Keratinocyte (primary cell): ENCODE measurements around the gene RIN3. TPM values are rescaled to one million over a fixed set of nuclear protein-coding genes. Genes with fewer than 3 reads are reported as not detected.

Experiments
- DNase-seq: peaks from one replicate; pipeline ENCODE4 v3.0.0-alpha.2; 2011; ENCODE audit warnings: low read depth, missing footprints, low spot score
- FAIRE-seq: peaks from 2 replicates; lab custom pipeline; 2011; peaks lifted over from hg19 to GRCh38; lab: Jason Lieb, UNC
- H2AFZ ChIP-seq: 2 replicates; pipeline ENCODE4 v1.6.0; 2012; ENCODE audit warnings: low read length, control low read depth, inconsistent platforms; ENCODE audit not compliant: control insufficient read depth
- H3K27ac ChIP-seq: 2 replicates; pipeline ENCODE4 v1.5.1; 2011; ENCODE audit warnings: low read length; ENCODE audit not compliant: control insufficient read depth, insufficient read depth
- H3K27me3 ChIP-seq: 3 replicates; pipeline ENCODE4 v1.6.0; 2011; ENCODE audit warnings: low read length; ENCODE audit not compliant: control insufficient read depth, insufficient read depth; ENCODE audit errors: extremely low read depth
- H3K36me3 ChIP-seq, 2 experiments: 2 replicates in 1 of 2; 3 replicates in 1 of 2; pipeline ENCODE4 v1.5.1; 2011; ENCODE audit warnings: low read length in 2 of 2, mild to moderate bottlenecking in 1 of 2; ENCODE audit not compliant: control insufficient read depth in 2 of 2, insufficient read depth in 2 of 2; ENCODE audit errors: extremely low read depth in 1 of 2
- H3K4me1 ChIP-seq: 3 replicates; pipeline ENCODE4 v1.5.1; 2011; ENCODE audit warnings: low read length; ENCODE audit not compliant: control insufficient read depth, insufficient read depth; ENCODE audit errors: extremely low read depth
- H3K4me2 ChIP-seq: 3 replicates; pipeline ENCODE4 v1.6.0; 2011; ENCODE audit warnings: low read depth, low read length; ENCODE audit not compliant: control insufficient read depth, insufficient read depth; ENCODE audit errors: extremely low read depth
- H3K4me3 ChIP-seq, 3 experiments: fragments of 200-600 bp in 1 of 3; sonication (generic) in 1 of 3; 2 replicates in 2 of 3; 3 replicates in 1 of 3; pipeline ENCODE4 v1.5.1; 2011 to 2016; ENCODE audit warnings: low read length in 3 of 3, mild to moderate bottlenecking in 3 of 3, control low read depth in 2 of 3, inconsistent platforms in 1 of 3, low read depth in 1 of 3, mixed read lengths in 1 of 3, mixed run types in 1 of 3, moderate library complexity in 1 of 3; ENCODE audit not compliant: control insufficient read depth in 2 of 3, insufficient read depth in 2 of 3; ENCODE audit errors: extremely low read depth in 1 of 3
- H3K79me2 ChIP-seq: 2 replicates; pipeline ENCODE4 v1.6.0; 2012; ENCODE audit warnings: low read length; ENCODE audit not compliant: control insufficient read depth, insufficient read depth
- H3K9ac ChIP-seq: 3 replicates; pipeline ENCODE4 v1.6.0; 2011; ENCODE audit warnings: low read length; ENCODE audit not compliant: control insufficient read depth, insufficient read depth; ENCODE audit errors: extremely low read depth
- H3K9me1 ChIP-seq: 3 replicates; pipeline ENCODE4 v1.6.0; 2011; ENCODE audit warnings: low read length; ENCODE audit not compliant: control insufficient read depth, insufficient read depth; ENCODE audit errors: extremely low read depth
- H3K9me3 ChIP-seq: 2 replicates; pipeline ENCODE4 v1.5.1; 2012; ENCODE audit warnings: low read depth, low read length; ENCODE audit not compliant: control insufficient read depth
- H4K20me1 ChIP-seq: 3 replicates; pipeline ENCODE4 v1.6.0; 2011; ENCODE audit warnings: low read length; ENCODE audit not compliant: control insufficient read depth, insufficient read depth; ENCODE audit errors: extremely low read depth
- CTCF ChIP-seq, 3 experiments: IDR thresholded peaks in 1 of 3; conservative IDR thresholded peaks in 1 of 3; optimal IDR thresholded peaks in 1 of 3; 2 replicates in 2 of 3; 3 replicates in 1 of 3; pipeline versions ENCODE3 to v1.5.1; 2011; ENCODE audit warnings: low read length in 3 of 3, mild to moderate bottlenecking in 3 of 3, moderate library complexity in 2 of 3, control low read depth in 1 of 3, inconsistent platforms in 1 of 3; ENCODE audit not compliant: insufficient read depth in 2 of 3; ENCODE audit errors: extremely low read depth in 1 of 3
- EZH2 ChIP-seq: IDR thresholded peaks from one replicate; pipeline ENCODE4 v1.6.1; 2012; ENCODE audit warnings: inconsistent platforms, mild to moderate bottlenecking, low read length, moderate library complexity
- dilution Hi-C: fragments of 300-500 bp; cut with MboI; formaldehyde crosslinking; loops from one replicate; pipeline ENCODE4 v1.7.0; 2020; ENCODE audit warnings: low sequenced_read_pairs; ENCODE audit not compliant: extremely low pct_ligation_motif_present
- polyA plus RNA-seq, 5 experiments: library from polyadenylated mRNA; depleted of rRNA in 3 of 5; stranded (reverse) in 3 of 5; stranded (forward) in 1 of 5; unstranded in 1 of 5; fragments of >200 nt; gene quantifications; 1 replicate in 1 of 5; 2 replicates in 3 of 5; 3 replicates in 1 of 5; pipeline versions ENCODE4 v1.2.1 to v1.2.3, GENCODE V29; 2011 to 2012; ENCODE audit warnings: missing spikeins in 2 of 5, low read depth in 1 of 5, low replicate concordance in 1 of 5

RIN3 gene
- polyA plus RNA-seq, 1 donor (not counting 4 experiments of a cell fraction or from before 2014, with no cell fraction given), result 1.2 TPM

GRCh38 chr14:92464156-92464555 is 49.4 kb upstream of the RIN3 start:
- Histone ChIP-seq H3K9me3 (peaks cover 7% of the 10 kb centered on the region), H3K9me1 (no peaks in the 10 kb centered on the region), H3K9ac (no peak overlapping the region), H4K20me1 (no peaks in the 10 kb centered on the region), H3K4me1 (peaks cover 8% of the 10 kb centered on the region), H3K36me3 (no peaks in the 10 kb centered on the region), H3K79me2 (no peaks in the 10 kb centered on the region), H2AFZ (no peak overlapping the region), H3K27ac (no peak overlapping the region), H3K27me3 (no peaks in the 10 kb centered on the region), H3K4me2 (no peak overlapping the region), H3K4me3 (no peak overlapping the region)
- dilution Hi-C loops, result no loop called here
- FAIRE-seq (no peak), DNase-seq (no peak)
- no peak for TF ChIP-seq EZH2
- TF ChIP-seq CTCF (optimal IDR thresholded peaks at IDR 0.05 in 1 of 3, IDR thresholded peaks at IDR 0.05 in 1 of 3, conservative IDR thresholded peaks at IDR 0.05 in 1 of 3; ENCODE audit: extremely low read depth in 1 of 3, insufficient read depth in 2 of 3, low read length in 3 of 3), result no peak

GRCh38 chr14:92464716-92465115 is 48.9 kb upstream of the RIN3 start:
- no peak overlapping the region for H3K4me2 ChIP-seq
- TF ChIP-seq EZH2, result no peak
- no peak for TF ChIP-seq CTCF (optimal IDR thresholded peaks at IDR 0.05 in 1 of 3, IDR thresholded peaks at IDR 0.05 in 1 of 3, conservative IDR thresholded peaks at IDR 0.05 in 1 of 3; ENCODE audit: extremely low read depth in 1 of 3, insufficient read depth in 2 of 3, low read length in 3 of 3)
- H4K20me1 ChIP-seq, result no peaks in the 10 kb centered on the region
- dilution Hi-C loops, result no loop called here
- H3K36me3 ChIP-seq, result no peaks in the 10 kb centered on the region
- no peak overlapping the region for H3K27ac ChIP-seq
- no peaks in the 10 kb centered on the region for H3K27me3 ChIP-seq
- no peak for DNase-seq
- no peaks in the 10 kb centered on the region for H3K9me1 ChIP-seq
- H3K79me2 ChIP-seq, result no peaks in the 10 kb centered on the region
- FAIRE-seq, result no peak
- peaks cover 7% of the 10 kb centered on the region for H3K9me3 ChIP-seq
- H3K9ac ChIP-seq, result no peak overlapping the region
- H2AFZ ChIP-seq, result no peak overlapping the region
- no peak overlapping the region for H3K4me3 ChIP-seq
- H3K4me1 ChIP-seq, result peaks cover 3% of the 10 kb centered on the region
